HEK293 (cell line): ENCODE results near the gene STOX1.

Source experiments
- OSR2 ChIP-seq: fragments of 450-650 bp; formaldehyde crosslinking; IDR thresholded peaks from 2 replicates; pipeline ENCODE4 v1.5.1; 2016; ENCODE audit warnings: missing biosample characterization, missing genetic modification characterization
- ZBTB1 ChIP-seq: fragments of 450-650 bp; formaldehyde crosslinking; IDR thresholded peaks from 2 replicates; pipeline ENCODE4 v1.5.1; 2016; ENCODE audit warnings: missing biosample characterization, missing genetic modification characterization
- ZNF10 ChIP-seq: fragments of 450-650 bp; formaldehyde crosslinking; IDR thresholded peaks from 2 replicates; pipeline ENCODE4 v1.5.1; 2017; ENCODE audit warnings: missing biosample characterization, missing genetic modification characterization
- ZNF658 ChIP-seq: fragments of 450-650 bp; formaldehyde crosslinking; IDR thresholded peaks from 2 replicates; pipeline ENCODE4; 2016; ENCODE audit warnings: missing biosample characterization, missing genetic modification characterization
- ZNF670 ChIP-seq: fragments of 450-650 bp; formaldehyde crosslinking; IDR thresholded peaks from 2 replicates; pipeline ENCODE4 v1.5.1; 2016; ENCODE audit warnings: missing biosample characterization, missing genetic modification characterization, low read depth
- TF ChIP-seq, protein P1 (sequence below): fragments of 450-650 bp; formaldehyde crosslinking; IDR thresholded peaks from 2 replicates; pipeline ENCODE4 v1.5.1; 2016; ENCODE audit warnings: missing biosample characterization, missing genetic modification characterization

GRCh38 chr10:68876246-68877138, 49.2 kb downstream of the STOX1 start:
- TF ChIP-seq, protein P1, sequence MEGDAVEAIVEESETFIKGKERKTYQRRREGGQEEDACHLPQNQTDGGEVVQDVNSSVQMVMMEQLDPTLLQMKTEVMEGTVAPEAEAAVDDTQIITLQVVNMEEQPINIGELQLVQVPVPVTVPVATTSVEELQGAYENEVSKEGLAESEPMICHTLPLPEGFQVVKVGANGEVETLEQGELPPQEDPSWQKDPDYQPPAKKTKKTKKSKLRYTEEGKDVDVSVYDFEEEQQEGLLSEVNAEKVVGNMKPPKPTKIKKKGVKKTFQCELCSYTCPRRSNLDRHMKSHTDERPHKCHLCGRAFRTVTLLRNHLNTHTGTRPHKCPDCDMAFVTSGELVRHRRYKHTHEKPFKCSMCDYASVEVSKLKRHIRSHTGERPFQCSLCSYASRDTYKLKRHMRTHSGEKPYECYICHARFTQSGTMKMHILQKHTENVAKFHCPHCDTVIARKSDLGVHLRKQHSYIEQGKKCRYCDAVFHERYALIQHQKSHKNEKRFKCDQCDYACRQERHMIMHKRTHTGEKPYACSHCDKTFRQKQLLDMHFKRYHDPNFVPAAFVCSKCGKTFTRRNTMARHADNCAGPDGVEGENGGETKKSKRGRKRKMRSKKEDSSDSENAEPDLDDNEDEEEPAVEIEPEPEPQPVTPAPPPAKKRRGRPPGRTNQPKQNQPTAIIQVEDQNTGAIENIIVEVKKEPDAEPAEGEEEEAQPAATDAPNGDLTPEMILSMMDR (tag by site-specific recombination), result no peak
- no peak for TF ChIP-seq ZNF670 (tag by site-specific recombination)
- no peak for TF ChIP-seq ZNF10 (tag by site-specific recombination)
- TF ChIP-seq ZBTB1 (tag by site-specific recombination), result no peak
- no peak for TF ChIP-seq ZNF658 (tag by site-specific recombination)
- no peak for TF ChIP-seq OSR2
